Right lobe of liver (tissue), 6 donors: ENCODE results near the gene EVA1A. TPM values are rescaled to one million over a fixed set of nuclear protein-coding genes. Genes with fewer than 3 reads are reported as not detected.
A peak's percentile ranks its signal among the peaks of the same experiment; 100 is the strongest.

Source experiments
- ATAC-seq, 4 donors: fragments of 200-7000 bp; cut with Tn5 transposase; one replicate each; pipeline ENCODE4 v1.9.1; 2020; ENCODE audit warnings: mild to moderate bottlenecking in 4 of 4, moderate library complexity in 4 of 4
- DNase-seq, 3 donors: peaks; one replicate each; pipeline ENCODE4 v3.0.0-alpha.2; 2020
- H3K27ac ChIP-seq, 3 donors: fragments of 200-600 bp; one replicate each; pipeline ENCODE4 v1.8.0; 2022
- H3K27me3 ChIP-seq, 2 donors: fragments of 200-600 bp; one replicate each; pipeline ENCODE4 v1.8.0; 2022
- H3K36me3 ChIP-seq, 4 donors: fragments of 200-600 bp; sonication (generic) in 1 of 4; one replicate each; pipeline versions ENCODE4 v1.5.1 to v1.8.0; 2017 to 2022; ENCODE audit warnings: control low read depth in 1 of 4
- H3K4me1 ChIP-seq, 4 donors: fragments of 200-600 bp; sonication (generic) in 1 of 4; one replicate each; pipeline versions ENCODE4 v1.5.1 to v1.8.0; 2017 to 2022; ENCODE audit warnings: control low read depth in 1 of 4
- H3K4me3 ChIP-seq, 3 donors: fragments of 200-600 bp; one replicate each; pipeline ENCODE4 v1.8.0; 2022
- H3K9me3 ChIP-seq, 4 donors: fragments of 200-600 bp; sonication (generic) in 1 of 4; one replicate each; pipeline versions ENCODE4 v1.5.1 to v1.8.0; 2017 to 2022; ENCODE audit warnings: control low read depth in 1 of 4
- CTCF ChIP-seq, 4 donors: fragments of 200-600 bp in 3 of 4; fragments of 450-650 bp in 1 of 4; IDR thresholded peaks; one replicate each; pipeline versions ENCODE4 v1.5.1 to v1.8.0; 2016 to 2022; ENCODE audit warnings: antibody characterized with exemption in 4 of 4, mild to moderate bottlenecking in 2 of 4
- POLR2A ChIP-seq: fragments of 450-650 bp; IDR thresholded peaks from one replicate; pipeline ENCODE4 v1.6.1; 2017; ENCODE audit warnings: antibody characterized with exemption, mild to moderate bottlenecking
- whole genome bisulfite sequencing: methylation state at CpG from one replicate; pipeline ENCODE4 v1.1.6; 2018; ENCODE audit warnings: low coverage, low lambda C conversion rate; ENCODE audit not compliant: insufficient coverage; ENCODE audit errors: missing lambda C conversion rate; 5-methylcytosine and 5-hydroxymethylcytosine counted together
- intact Hi-C, 2 donors: fragments of 100-400 bp; cut with DNase I; formaldehyde crosslinking; loops; one replicate each; pipeline versions ENCODE4 v1.11.2 to v1.14.1; 2022
- total RNA-seq, 6 experiments: library from RNA; depleted of rRNA in 2 of 6; stranded (reverse); fragments of >200 nt in 2 of 6; fragmentation: NEBNext Ultra II Directional in 3 of 6; extraction: Animal tissue kit (Norgen Biotek cat#: 25700) in 3 of 6; gene quantifications; one replicate each; pipeline versions ENCODE4 v1.1.0 to v1.2.4, GENCODE V29; 2016 to 2023
- donor health status: DM: no; HTN: yes; CAD: no.
- donor health status: DM: no; HTN: no; CAD: no.
- donor health status: DM: no; HTN: no; CAD: no.
- donor health status: DM: no; HTN: yes; CAD: no.
- donor health status: DM: no; HTN: yes; CAD: no.

Gene EVA1A
- total RNA-seq, 6 experiments from 2014 or later = 30.6 to 125 (median 74.5) TPM

GRCh38 chr2:75580156-75580555 is 19.4 kb upstream of the EVA1A start:
- no peak for ATAC-seq
- H3K4me3 ChIP-seq = no peak overlapping the region
- no peak for TF ChIP-seq CTCF (IDR thresholded peaks at IDR 0.05)
- TF ChIP-seq POLR2A = no peak
- H3K9me3 ChIP-seq = peaks cover 0 to 3% (median 0%) of the 10 kb centered on the region in 4 donors
- WGBS = 80% methylated on average over 1 of the region's 1 CpG
- no peaks in the 10 kb centered on the region for H3K27me3 ChIP-seq
- peaks cover 0 to 19% (median 0%) of the 10 kb centered on the region in 4 donors for H3K4me1 ChIP-seq
- intact Hi-C loops = no loop called here
- no peaks in the 10 kb centered on the region for H3K36me3 ChIP-seq
- H3K27ac ChIP-seq = no peak overlapping the region
- DNase-seq = no peak

- Histone ChIP-seq H3K9me3 (peaks cover 0 to 3% (median 0%) of the 10 kb centered on the region in 4 donors), H3K27me3 (no peaks in the 10 kb centered on the region), H3K4me1 (peaks cover 0 to 19% (median 0%) of the 10 kb centered on the region in 4 donors), H3K27ac (no peak overlapping the region), H3K36me3 (no peaks in the 10 kb centered on the region), H3K4me3 (no peak overlapping the region)
- intact Hi-C loops = no loop called here
- DNase-seq = no peak
- TF ChIP-seq CTCF (IDR thresholded peaks at IDR 0.05) = no peak
- no peak for TF ChIP-seq POLR2A
- ATAC-seq = no peak
These were observed 18.4 kb upstream of the EVA1A start for GRCh38 chr2:75579186-75579585.

GRCh38 chr2:75577280-75577679 is 16.5 kb upstream of the EVA1A start:
- Histone ChIP-seq H3K36me3 (no peaks in the 10 kb centered on the region), H3K27ac (peak overlapping the region in 2 of 3 donors; percentile 21 to 57), H3K27me3 (no peaks in the 10 kb centered on the region), H3K9me3 (no peaks in the 10 kb centered on the region), H3K4me3 (no peak overlapping the region), H3K4me1 (peaks cover 0 to 19% (median 0%) of the 10 kb centered on the region in 4 donors)
- DNase-seq (no peak), ATAC-seq (peak; percentile 87 to 96 (median 91))
- WGBS = 16% methylated on average over 1 of the region's 1 CpG
- TF ChIP-seq POLR2A (no peak), CTCF (IDR thresholded peaks at IDR 0.05) (no peak)
- intact Hi-C loops = no loop called here

- no peak for DNase-seq
- peak in 1 of 4 donors; percentile 13 for TF ChIP-seq CTCF (IDR thresholded peaks at IDR 0.05)
- TF ChIP-seq POLR2A = no peak
- Histone ChIP-seq H3K27ac (no peak overlapping the region), H3K4me3 (no peak overlapping the region), H3K36me3 (no peaks in the 10 kb centered on the region), H3K27me3 (no peaks in the 10 kb centered on the region), H3K9me3 (no peaks in the 10 kb centered on the region), H3K4me1 (peaks cover 0 to 34% (median 8%) of the 10 kb centered on the region in 4 donors)
- 83% methylated on average over 1 of the region's 1 CpG for WGBS
- intact Hi-C loops = no loop called here
- no peak for ATAC-seq
These were observed 13.4 kb upstream of the EVA1A start for GRCh38 chr2:75574106-75574505.
